Endothelial cell of umbilical vein (primary cell): ENCODE data around the gene APBB2. TPM values are rescaled to one million over a fixed set of nuclear protein-coding genes. Genes with fewer than 3 reads are reported as not detected.

Source experiments
- BruUV-seq: library from RNA; stranded (reverse); fragments of 400-500 nt; replicated peaks from 2 replicates; lab custom pipeline; 2021; lab: Mats Ljungman, UMichigan
- CTCF ChIA-PET: fragments of 300-600, 350-600 bp; sonication (Branson Sonifier 250); formaldehyde crosslinking; loops from one replicate; lab custom pipeline; 2021; ENCODE audit warnings: antibody characterized with exemption, inconsistent platforms; lab: Charles Lee
- POLR2A ChIA-PET: fragments of 300-600, 350-600 bp; sonication (Branson Sonifier 250); formaldehyde crosslinking; loops from one replicate; lab custom pipeline; 2021; ENCODE audit warnings: antibody characterized with exemption, inconsistent platforms; lab: Charles Lee
- DNase-seq: peaks from one replicate; pipeline ENCODE4 v3.0.0-alpha.2; 2011; ENCODE audit warnings: low read depth, low spot score
- FAIRE-seq: peaks from 2 replicates; lab custom pipeline; 2011; peaks lifted over from hg19 to GRCh38; lab: Jason Lieb, UNC
- H2AFZ ChIP-seq: 2 replicates; pipeline ENCODE4 v1.6.0; 2012; ENCODE audit warnings: low read depth, low read length, control low read depth, inconsistent platforms
- H3K27ac ChIP-seq: 2 replicates; pipeline ENCODE4 v1.5.1; 2011; ENCODE audit warnings: low read depth, mild to moderate bottlenecking, control low read depth, low read length, moderate library complexity; ENCODE audit not compliant: insufficient read depth
- H3K27me3 ChIP-seq, 2 experiments: 2 replicates each; pipeline versions ENCODE4 v1.6.0 to v1.6.1; 2011; ENCODE audit warnings: low read length in 2 of 2, mixed read lengths in 1 of 2; ENCODE audit not compliant: control insufficient read depth in 2 of 2, insufficient read depth in 2 of 2
- H3K36me3 ChIP-seq, 2 experiments: 2 replicates in 1 of 2; 3 replicates in 1 of 2; pipeline ENCODE4 v1.5.1; 2011; ENCODE audit warnings: low read length in 2 of 2, mild to moderate bottlenecking in 1 of 2, moderate library complexity in 1 of 2; ENCODE audit not compliant: control insufficient read depth in 2 of 2, insufficient read depth in 2 of 2; ENCODE audit errors: extremely low read depth in 1 of 2
- H3K4me1 ChIP-seq: 3 replicates; pipeline ENCODE4 v1.5.1; 2011; ENCODE audit warnings: mild to moderate bottlenecking, low read length; ENCODE audit not compliant: control insufficient read depth, insufficient read depth; ENCODE audit errors: extremely low read depth
- H3K4me2 ChIP-seq: 2 replicates; pipeline ENCODE4 v1.6.1; 2011; ENCODE audit warnings: low read length, control low read depth, mixed read lengths; ENCODE audit not compliant: insufficient read depth
- H3K4me3 ChIP-seq, 3 experiments: fragments of 200-600 bp in 1 of 3; sonication (generic), shearing (Covaris generic) in 1 of 3; replicated peaks in 1 of 3; 2 replicates each; pipeline ENCODE4 v1.5.1; 2011 to 2016; ENCODE audit warnings: control low read depth in 3 of 3, low read length in 3 of 3, mild to moderate bottlenecking in 2 of 3, inconsistent platforms in 1 of 3, low read depth in 1 of 3, moderate library complexity in 1 of 3; ENCODE audit not compliant: insufficient read depth in 1 of 3
- H3K79me2 ChIP-seq: 2 replicates; pipeline ENCODE4 v1.6.0; 2012; ENCODE audit warnings: low read length, inconsistent platforms; ENCODE audit not compliant: control insufficient read depth, insufficient read depth
- H3K9ac ChIP-seq: replicated peaks from 2 replicates; pipeline ENCODE3; 2011; ENCODE audit warnings: low read length, control low read depth; ENCODE audit not compliant: insufficient read depth; ENCODE audit errors: extremely low read depth
- H3K9me1 ChIP-seq: replicated peaks from 3 replicates; pipeline ENCODE4 v1.6.0; 2011; ENCODE audit warnings: mild to moderate bottlenecking, low read length; ENCODE audit not compliant: control insufficient read depth, insufficient read depth; ENCODE audit errors: extremely low read depth
- H3K9me3 ChIP-seq: replicated peaks from 2 replicates; pipeline ENCODE4 v1.5.1; 2012; ENCODE audit warnings: low read length, inconsistent platforms; ENCODE audit not compliant: control insufficient read depth, insufficient read depth
- H4K20me1 ChIP-seq: replicated peaks from 2 replicates; pipeline ENCODE3; 2011; ENCODE audit warnings: mild to moderate bottlenecking, low read length; ENCODE audit not compliant: control insufficient read depth, insufficient read depth; ENCODE audit errors: extremely low read depth
- CTCF ChIP-seq, 2 donors: IDR thresholded peaks; 1 replicate in 1 of 2; 2 replicates in 1 of 2; pipeline ENCODE4 v1.5.1; 2011; ENCODE audit warnings: low read length in 2 of 2, mild to moderate bottlenecking in 2 of 2, moderate library complexity in 2 of 2, control low read depth in 1 of 2, inconsistent platforms in 1 of 2, low read depth in 1 of 2; ENCODE audit not compliant: insufficient read depth in 1 of 2; ENCODE audit errors: extremely low read depth in 1 of 2
- EZH2 ChIP-seq: IDR thresholded peaks from 2 replicates; pipeline ENCODE4 v1.6.1; 2012; ENCODE audit warnings: borderline replicate concordance, low read depth, mild to moderate bottlenecking, moderate library complexity, low read length, inconsistent platforms; ENCODE audit not compliant: severe bottlenecking
- FOS ChIP-seq: IDR thresholded peaks from 2 replicates; pipeline ENCODE4 v1.6.1; 2011; ENCODE audit warnings: mild to moderate bottlenecking, low read length, moderate library complexity, borderline replicate concordance; ENCODE audit not compliant: insufficient read depth
- GATA2 ChIP-seq: IDR thresholded peaks from 2 replicates; pipeline ENCODE4 v1.7.0; 2011; ENCODE audit warnings: low read depth, mild to moderate bottlenecking, moderate library complexity, mixed read lengths, low read length; ENCODE audit not compliant: insufficient read length, insufficient read depth
- JUN ChIP-seq: IDR thresholded peaks from 2 replicates; pipeline ENCODE4 v1.6.1; 2011; ENCODE audit warnings: borderline replicate concordance, low read depth; ENCODE audit not compliant: insufficient read length, insufficient read depth
- MAX ChIP-seq: IDR thresholded peaks from 2 replicates; pipeline ENCODE4 v1.6.1; 2011; ENCODE audit not compliant: insufficient read depth, insufficient read length
- MYC ChIP-seq: IDR thresholded peaks from one replicate; pipeline ENCODE4 v1.6.1; 2011; ENCODE audit warnings: mild to moderate bottlenecking, low read depth, low read length
- POLR2A ChIP-seq: IDR thresholded peaks from 2 replicates; pipeline ENCODE4 v1.6.1; 2012; ENCODE audit warnings: low read depth, mild to moderate bottlenecking, control low read depth, low read length
- POLR2AphosphoS5 ChIP-seq: IDR thresholded peaks from 2 replicates; pipeline ENCODE4 v1.6.1; 2012; ENCODE audit warnings: low read depth, mild to moderate bottlenecking, control low read depth, low read length, moderate library complexity; ENCODE audit not compliant: insufficient read depth
- dilution Hi-C: fragments of 300-500 bp; cut with MboI; formaldehyde crosslinking; loops from one replicate; pipeline ENCODE4 v1.15.0; 2019; ENCODE audit warnings: low sequenced_read_pairs; ENCODE audit not compliant: extremely low pct_ligation_motif_present
- intact Hi-C: fragments of 100-400 bp; cut with micrococcal nuclease; formaldehyde crosslinking; loops from one replicate; pipeline ENCODE4 v1.10.0; 2022
- polyA plus RNA-seq, 4 experiments: library from polyadenylated mRNA; depleted of rRNA in 3 of 4; stranded (reverse) in 3 of 4; unstranded in 1 of 4; fragments of >200 nt; gene quantifications; 2 replicates each; pipeline versions ENCODE4 v1.2.1 to v1.2.3, GENCODE V29; 2011 to 2012; ENCODE audit warnings: missing spikeins in 1 of 4
- total RNA-seq: library from RNA; stranded (reverse); gene quantifications from 2 replicates; pipeline ENCODE4 v1.2.3, GENCODE V29; 2021

APBB2 gene
- total and polyA plus RNA-seq, 2 donors (not counting 3 experiments of a cell fraction or from before 2014, with no cell fraction given) = 79.8 to 124 TPM

DNA sequence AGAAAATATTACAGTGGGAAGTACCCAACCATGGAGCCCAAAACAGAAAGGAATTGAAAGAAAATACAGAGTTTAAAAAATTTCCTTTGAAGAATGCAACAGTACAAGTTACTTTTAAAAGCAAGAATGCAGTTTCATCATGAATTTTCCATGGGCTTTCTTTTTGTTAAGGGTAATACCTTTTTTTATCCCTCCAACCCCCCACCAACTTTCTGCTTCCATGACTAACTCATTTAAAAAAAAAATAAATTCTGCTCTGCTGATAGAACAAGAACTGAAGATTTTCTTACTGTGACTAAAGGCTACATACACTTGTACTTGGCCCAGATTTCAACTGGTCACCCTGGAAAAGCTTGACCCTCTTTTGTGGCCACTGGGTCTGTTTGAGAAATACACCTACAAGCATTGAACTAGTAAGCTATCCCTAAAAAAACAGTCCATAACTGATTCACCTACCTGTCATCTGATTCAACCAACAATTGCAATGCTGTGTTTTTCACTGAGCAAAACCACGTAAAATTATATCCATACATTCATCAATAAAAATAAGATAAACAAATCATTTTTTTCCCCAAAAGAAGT lies 250.4 kb downstream of the APBB2 start:
- no peaks in the 10 kb centered on the region for H3K27me3 ChIP-seq
- POLR2A ChIA-PET = no interaction called here
- dilution Hi-C loops = no loop called here
- H3K9me1 ChIP-seq = no peaks in the 10 kb centered on the region
- no TSS peak for BruUV-seq
- H2AFZ ChIP-seq = no peak overlapping the region
- FAIRE-seq = no peak
- no peak overlapping the region for H3K4me3 ChIP-seq
- no peak for DNase-seq
- intact Hi-C loops = no loop called here
- TF ChIP-seq EZH2 (no peak), POLR2AphosphoS5 (no peak), MYC (no peak), FOS (no peak), POLR2A (no peak), GATA2 (no peak), JUN (no peak), CTCF (IDR thresholded peaks at IDR 0.05; ENCODE audit: extremely low read depth in 1 of 2, insufficient read depth in 1 of 2, low read depth in 1 of 2, low read length in 2 of 2) (no peak), MAX (no peak)
- H3K4me2 ChIP-seq = no peak overlapping the region
- peaks cover 50% of the 10 kb centered on the region for H3K79me2 ChIP-seq
- no peak overlapping the region for H3K27ac ChIP-seq
- H3K9ac ChIP-seq = no peak overlapping the region
- no peaks in the 10 kb centered on the region for H3K9me3 ChIP-seq
- H3K36me3 ChIP-seq = no peaks in the 10 kb centered on the region
- no peaks in the 10 kb centered on the region for H4K20me1 ChIP-seq
- CTCF ChIA-PET = interaction anchor here (1.7 to 2.1 kb wide), 2 partner anchors 12 to 250 kb away, joined by 4 to 6 read pairs; partner anchors contain the start of gene APBB2
- H3K4me1 ChIP-seq = peaks cover 8% of the 10 kb centered on the region
